GM19043 (cell line): ENCODE results near the gene CHST5.
"Not testable (repeated sequence)": the region's sequence is repeated elsewhere in the genome, so short reads cannot be mapped to it uniquely, and the experiment has no call there.

Source experiments
- ATAC-seq: cut with Tn5 transposase; IDR thresholded peaks from one replicate; pipeline ENCODE4 v1.9.1; 2021; ENCODE audit warnings: low read depth; ENCODE audit not compliant: unreplicated experiment

Gene CHST5

GRCh38 chr16:75552951-75553350, 17.0 kb upstream of the CHST5 start:
- no peak for ATAC-seq

DNA sequence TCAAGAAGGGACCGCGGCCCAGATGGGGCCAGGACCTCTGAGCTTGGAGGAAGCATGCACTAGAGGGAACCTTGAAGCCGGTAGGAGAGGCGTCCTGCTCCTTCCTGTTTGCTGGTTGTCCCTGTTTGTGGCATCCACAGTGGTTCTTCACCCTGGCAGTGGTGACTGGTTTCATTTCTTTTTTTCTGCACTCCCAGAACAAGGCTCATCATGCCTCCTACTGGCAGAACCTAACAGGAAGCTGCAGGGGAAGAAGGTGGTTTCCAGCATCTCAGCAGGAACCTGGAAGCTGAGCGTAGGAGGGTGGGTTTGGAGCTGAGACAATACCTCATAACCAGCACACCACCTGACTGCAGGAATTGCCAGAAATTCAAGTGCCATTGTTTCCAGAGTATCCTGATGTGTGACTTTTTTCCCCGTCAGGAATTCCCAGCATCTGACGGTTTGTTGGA, 14.3 kb upstream of the CHST5 start:
- no peak for ATAC-seq

GRCh38 chr16:75548456-75548855, 12.5 kb upstream of the CHST5 start:
- ATAC-seq, result not testable (repeated sequence)

GRCh38 chr16:75546293-75546692, 10.4 kb upstream of the CHST5 start:
- no peak for ATAC-seq

DNA sequence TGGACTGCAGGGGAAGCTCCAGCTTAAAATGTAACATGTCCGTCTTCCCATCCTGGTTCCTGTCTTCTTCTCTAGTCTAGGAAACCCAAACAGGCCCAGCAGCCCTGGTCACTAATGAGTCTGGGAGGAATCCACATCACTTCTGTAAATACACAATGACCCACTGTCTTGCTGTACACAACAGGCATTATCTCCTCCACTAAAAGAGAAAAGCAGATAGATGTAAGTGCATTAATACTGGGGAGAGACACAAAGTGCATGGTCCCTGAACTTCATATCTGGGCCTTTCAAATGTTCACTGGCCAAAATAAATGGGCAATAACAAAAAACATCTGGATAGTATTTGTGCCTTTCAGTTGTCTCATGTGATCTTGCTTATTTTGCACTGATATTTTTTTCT, 10.0 kb upstream of the CHST5 start:
- ATAC-seq, result not testable (repeated sequence)

DNA sequence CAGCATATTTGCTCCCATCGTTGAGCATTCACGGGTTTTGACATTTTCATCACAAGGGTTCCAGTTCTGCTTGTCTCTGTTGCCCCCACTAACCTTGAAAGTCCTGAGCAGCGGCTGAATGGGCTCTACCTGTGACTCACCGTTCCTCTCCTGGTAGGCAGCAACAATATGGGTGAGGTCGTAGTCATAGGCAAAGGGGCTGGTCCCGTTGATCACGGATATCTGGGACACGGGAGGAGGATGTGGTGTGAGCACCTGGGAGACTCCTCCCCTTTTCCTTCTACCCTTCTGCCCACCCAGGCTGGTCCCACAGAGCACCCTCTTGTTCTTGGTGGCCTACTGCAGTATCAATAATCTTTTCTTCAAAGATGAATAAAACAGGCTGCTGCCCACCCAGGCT, 6.6 kb upstream of the CHST5 start:
- ATAC-seq, result not testable (repeated sequence)

- no peak for ATAC-seq
These were observed 5.3 kb upstream of the CHST5 start for GRCh38 chr16:75541236-75541635.

GRCh38 chr16:75538882-75539565, 3.1 kb upstream of the CHST5 start:
- ATAC-seq, result not testable (repeated sequence)

DNA sequence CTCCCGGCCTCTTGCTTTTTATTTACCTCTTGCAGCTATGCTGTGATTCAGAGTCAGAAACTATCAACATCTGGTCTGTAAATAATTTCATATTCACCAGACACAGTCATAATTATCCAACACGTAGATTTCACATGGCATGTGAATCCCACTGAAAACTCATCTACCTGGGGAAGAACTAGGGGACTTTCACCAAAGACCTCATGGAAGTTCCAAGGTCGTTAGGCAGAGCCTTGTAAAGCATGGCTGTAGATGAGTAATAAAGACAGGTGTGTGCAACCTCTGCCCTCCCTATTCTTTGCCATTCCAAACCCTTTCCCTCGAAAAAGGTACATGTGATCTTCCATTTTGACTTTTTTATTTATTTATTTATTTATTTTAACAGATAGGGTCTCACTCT, 1.9 kb upstream of the CHST5 start:
- ATAC-seq, result no peak

DNA sequence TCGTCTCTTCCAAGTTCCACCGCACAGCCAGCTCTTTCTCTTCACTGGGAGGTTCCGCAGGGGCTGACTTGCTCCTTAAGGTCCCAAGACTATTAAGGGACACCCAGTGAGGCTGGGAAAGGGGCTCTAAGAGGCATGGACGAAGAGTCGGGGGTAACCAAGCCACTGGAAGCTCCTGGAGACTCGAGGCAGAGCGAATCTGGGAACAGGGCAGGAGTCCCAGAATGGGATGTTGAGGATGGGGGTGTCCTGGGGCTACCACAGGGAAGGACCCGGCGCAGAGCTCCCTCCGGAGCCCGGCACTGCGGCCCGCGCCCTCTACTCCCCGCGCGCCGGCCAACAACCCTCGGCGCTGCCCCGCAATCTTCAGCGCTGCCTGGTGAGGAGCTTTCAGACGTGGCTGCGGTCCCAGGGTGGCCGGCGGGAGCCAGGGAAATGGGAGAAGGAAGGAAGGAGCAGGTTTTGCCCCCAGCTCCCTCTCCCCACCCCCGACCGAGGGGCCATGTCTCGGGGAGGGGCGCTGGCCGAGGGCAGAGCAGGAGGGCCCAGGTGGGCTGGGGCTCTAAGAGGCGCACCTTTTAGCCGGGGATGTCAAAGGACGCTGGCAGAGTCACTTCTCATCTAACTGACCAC, 581 bp downstream of the CHST5 start:
- no peak for ATAC-seq

- no peak for ATAC-seq
These were observed 1.2 kb downstream of the CHST5 start for GRCh38 chr16:75534560-75535205.

- no peak for ATAC-seq
These were observed 3.1 kb downstream of the CHST5 start for GRCh38 chr16:75532791-75533190.

GRCh38 chr16:75532142-75532765, 3.7 kb downstream of the CHST5 start:
- ATAC-seq, result no peak

GRCh38 chr16:75529959-75530358, 5.9 kb downstream of the CHST5 start:
- no peak for ATAC-seq

GRCh38 chr16:75529056-75529905, 6.6 kb downstream of the CHST5 start:
- no peak for ATAC-seq

DNA sequence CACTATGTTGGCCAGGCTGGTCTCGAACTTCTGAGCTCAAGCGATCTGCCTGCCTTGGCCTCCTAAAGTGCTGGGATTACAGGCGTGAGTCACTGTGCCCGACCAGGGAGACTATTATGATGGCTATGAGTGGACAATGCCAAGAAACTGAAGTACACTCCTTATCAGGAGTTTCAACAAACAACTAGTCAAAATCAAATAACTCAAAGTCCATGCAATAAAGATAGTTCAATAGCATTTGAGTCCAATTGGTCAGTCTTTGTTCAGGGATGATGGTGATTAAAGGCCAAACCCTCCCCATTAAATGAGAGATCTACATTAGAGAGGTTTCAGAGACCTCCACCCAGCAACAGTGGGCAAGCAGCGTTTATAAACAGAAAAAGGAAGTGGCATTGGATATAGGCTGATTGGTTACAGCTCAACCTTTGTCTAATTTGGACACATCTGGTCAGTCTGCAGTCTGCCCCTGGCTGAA, 8.0 kb downstream of the CHST5 start:
- ATAC-seq, result no peak

DNA sequence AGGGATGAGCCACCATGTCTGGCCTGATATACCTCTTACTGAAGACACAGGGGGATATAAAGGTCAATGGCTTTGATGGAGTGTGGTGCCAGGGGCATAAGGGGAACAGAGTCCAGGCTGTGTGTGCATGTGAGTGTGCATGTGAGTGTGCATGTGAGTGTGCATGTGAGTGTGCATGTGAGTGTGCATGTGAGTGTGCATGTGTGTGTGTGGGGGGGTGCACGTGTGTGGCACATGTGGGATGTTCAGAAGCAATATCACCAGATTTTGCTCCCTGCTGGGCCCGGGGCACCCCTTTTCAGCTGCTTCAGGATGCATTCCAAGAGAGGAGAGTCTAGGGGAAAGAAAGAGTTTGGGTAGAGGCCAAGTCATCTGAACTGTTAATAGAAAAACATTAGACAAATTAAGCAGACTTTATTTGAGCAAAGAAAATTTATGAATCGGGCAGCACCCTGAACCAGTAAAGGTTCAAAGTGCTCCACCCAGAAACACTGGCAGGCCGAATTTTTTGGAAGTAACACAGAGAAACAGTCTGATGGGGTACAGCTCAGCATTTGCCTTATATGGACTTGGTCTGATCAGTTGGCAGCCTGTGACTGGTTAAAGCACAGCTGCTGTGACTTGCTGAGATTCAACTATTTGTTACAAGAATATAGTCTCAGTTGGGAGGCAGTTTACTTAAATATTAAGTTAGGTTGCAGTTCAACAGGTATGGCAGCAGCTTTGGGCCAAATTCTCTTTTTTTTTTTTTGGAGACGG, 9.7 kb downstream of the CHST5 start:
- ATAC-seq, result no peak

DNA sequence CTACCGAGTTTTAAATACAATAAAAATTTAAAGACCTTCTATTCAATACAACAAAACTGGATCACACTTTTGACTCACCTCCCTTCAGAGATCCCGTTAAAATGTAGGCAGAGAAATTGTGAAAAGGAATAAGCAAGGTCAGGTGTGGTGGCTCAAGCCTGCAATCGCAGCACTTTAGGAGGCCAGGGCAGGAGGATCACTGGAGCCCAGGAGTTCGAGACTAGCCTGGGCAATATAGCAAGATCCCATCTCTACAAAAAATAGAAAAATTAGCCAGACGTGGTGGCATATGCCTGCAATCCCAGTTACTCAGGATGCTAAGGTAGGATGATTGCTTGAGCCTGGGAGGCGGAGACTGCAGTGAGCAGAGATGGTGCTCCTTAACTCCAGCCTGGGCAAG, 16.7 kb downstream of the CHST5 start:
- no peak for ATAC-seq

DNA sequence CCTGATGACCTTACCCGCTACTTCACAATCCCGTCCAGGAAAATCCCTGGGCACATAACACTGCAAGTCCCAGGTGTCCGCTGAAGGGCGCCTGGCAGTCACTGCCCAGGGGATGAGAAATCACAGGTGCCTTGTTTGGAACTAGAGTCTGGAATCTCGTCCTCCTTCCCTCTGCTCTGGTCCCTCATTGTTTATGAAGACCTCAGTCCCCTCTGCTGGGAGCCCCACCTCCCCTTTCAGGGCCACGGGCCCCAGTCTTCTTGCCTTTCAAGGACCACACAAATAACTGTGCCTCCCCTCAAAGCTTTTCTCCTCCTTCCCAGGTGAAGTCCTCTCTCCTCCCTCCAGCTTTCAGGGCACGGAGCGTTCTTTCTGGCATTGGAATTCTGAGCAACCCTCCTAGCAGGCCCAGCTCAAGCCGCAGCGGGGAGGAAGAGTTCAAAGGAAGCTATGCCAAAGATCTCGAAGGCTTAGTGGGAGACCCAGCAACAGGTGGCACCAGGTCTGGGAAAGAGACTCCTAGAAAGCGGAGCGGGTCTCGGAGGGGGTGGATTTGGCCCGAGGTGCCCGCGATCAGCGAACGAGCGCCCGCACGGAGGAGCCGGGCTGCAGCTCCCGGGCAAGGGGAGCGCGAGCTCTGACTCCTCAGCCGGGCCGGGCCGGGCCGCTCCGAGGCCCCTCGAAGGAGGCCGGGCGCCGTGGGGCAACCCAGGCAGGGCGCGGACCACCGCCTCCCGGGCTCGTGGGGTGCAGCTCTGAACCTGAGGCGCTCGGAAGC, 19.5 kb downstream of the CHST5 start:
- not testable (repeated sequence) for ATAC-seq
